Neural cell (in vitro differentiated cells): ENCODE measurements around the gene CLASP1.

Experiments used
- POLR2AphosphoS5 ChIP-seq: IDR thresholded peaks from 2 replicates; pipeline ENCODE4 v1.6.1; 2012
- TF ChIP-seq, protein P1 (sequence below): fragments of 450-650 bp; IDR thresholded peaks from 2 replicates; pipeline ENCODE4 v1.5.1; 2014; ENCODE audit warnings: antibody characterized with exemption, mild to moderate bottlenecking, moderate library complexity; ENCODE audit not compliant: poor library complexity, severe bottlenecking

DNA sequence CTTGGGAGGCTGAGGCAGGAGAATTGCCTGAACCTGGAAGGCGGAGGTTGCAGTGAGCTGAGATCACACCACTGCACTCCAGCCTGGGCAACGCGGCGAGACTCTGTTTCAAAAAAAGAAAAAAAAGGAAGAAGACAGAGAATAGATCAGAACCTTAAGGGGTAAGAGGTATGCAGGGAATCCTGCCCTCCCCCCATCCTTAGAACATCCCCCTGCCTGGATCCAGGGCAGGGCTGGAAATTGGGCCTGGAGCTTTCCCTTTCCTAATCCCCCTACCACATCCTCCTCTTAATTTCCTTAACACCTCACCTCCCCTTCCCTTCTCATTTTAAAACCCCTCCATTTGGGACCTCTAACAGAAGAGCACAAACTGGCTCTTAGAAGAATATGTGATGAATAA is 62.1 kb downstream of the CLASP1 start:
- TF ChIP-seq, protein P1, sequence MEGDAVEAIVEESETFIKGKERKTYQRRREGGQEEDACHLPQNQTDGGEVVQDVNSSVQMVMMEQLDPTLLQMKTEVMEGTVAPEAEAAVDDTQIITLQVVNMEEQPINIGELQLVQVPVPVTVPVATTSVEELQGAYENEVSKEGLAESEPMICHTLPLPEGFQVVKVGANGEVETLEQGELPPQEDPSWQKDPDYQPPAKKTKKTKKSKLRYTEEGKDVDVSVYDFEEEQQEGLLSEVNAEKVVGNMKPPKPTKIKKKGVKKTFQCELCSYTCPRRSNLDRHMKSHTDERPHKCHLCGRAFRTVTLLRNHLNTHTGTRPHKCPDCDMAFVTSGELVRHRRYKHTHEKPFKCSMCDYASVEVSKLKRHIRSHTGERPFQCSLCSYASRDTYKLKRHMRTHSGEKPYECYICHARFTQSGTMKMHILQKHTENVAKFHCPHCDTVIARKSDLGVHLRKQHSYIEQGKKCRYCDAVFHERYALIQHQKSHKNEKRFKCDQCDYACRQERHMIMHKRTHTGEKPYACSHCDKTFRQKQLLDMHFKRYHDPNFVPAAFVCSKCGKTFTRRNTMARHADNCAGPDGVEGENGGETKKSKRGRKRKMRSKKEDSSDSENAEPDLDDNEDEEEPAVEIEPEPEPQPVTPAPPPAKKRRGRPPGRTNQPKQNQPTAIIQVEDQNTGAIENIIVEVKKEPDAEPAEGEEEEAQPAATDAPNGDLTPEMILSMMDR, result no peak
- TF ChIP-seq POLR2AphosphoS5, result no peak
